Upper lobe of left lung (tissue), 6 donors: ENCODE data around the gene EML4. TPM values are rescaled to one million over a fixed set of nuclear protein-coding genes. Genes with fewer than 3 reads are reported as not detected.
"Not testable (repeated sequence)": the region's sequence is repeated elsewhere in the genome, so short reads cannot be mapped to it uniquely, and the experiment has no call there.

ENCODE experiments used
- ATAC-seq, 2 donors: fragments of 200-7000 bp; cut with Tn5 transposase; one replicate each; pipeline ENCODE4 v1.9.1; 2022; ENCODE audit warnings: mild to moderate bottlenecking in 2 of 2, moderate library complexity in 2 of 2; ENCODE audit not compliant: low FRiP score in 2 of 2
- DNase-seq, 2 donors: peaks; one replicate each; pipeline ENCODE4 v3.0.0-alpha.2; 2019 to 2020
- H3K27ac ChIP-seq, 4 donors: fragments of 200-600 bp; sonication (generic); one replicate each; pipeline ENCODE4 v1.5.1; 2016 to 2019
- H3K27me3 ChIP-seq, 4 donors: fragments of 200-600 bp; sonication (generic); one replicate each; pipeline ENCODE4 v1.5.1; 2017 to 2019
- H3K36me3 ChIP-seq, 4 donors: fragments of 200-600 bp; sonication (generic); one replicate each; pipeline ENCODE4 v1.5.1; 2016 to 2019
- H3K4me1 ChIP-seq, 4 donors: fragments of 200-600 bp; sonication (generic); one replicate each; pipeline ENCODE4 v1.5.1; 2018 to 2019
- H3K4me3 ChIP-seq, 4 donors: fragments of 200-600 bp; sonication (generic); one replicate each; pipeline ENCODE4 v1.5.1; 2017 to 2019; ENCODE audit warnings: mild to moderate bottlenecking in 2 of 4, moderate library complexity in 1 of 4
- H3K9me3 ChIP-seq, 4 donors: fragments of 200-600 bp; sonication (generic); one replicate each; pipeline ENCODE4 v1.5.1; 2018 to 2019
- EP300 ChIP-seq, 4 donors: sonication (generic); formaldehyde crosslinking; IDR thresholded peaks; one replicate each; pipeline ENCODE4 v1.5.1; 2017; ENCODE audit warnings: antibody characterized with exemption in 4 of 4, control low read depth in 2 of 4
- POLR2A ChIP-seq, 4 donors: fragments of 450-650 bp; IDR thresholded peaks; one replicate each; pipeline ENCODE4 v1.5.1; 2016 to 2017; ENCODE audit warnings: antibody characterized with exemption in 4 of 4, mild to moderate bottlenecking in 2 of 4
- POLR2AphosphoS5 ChIP-seq, 2 donors: sonication (generic); formaldehyde crosslinking; IDR thresholded peaks; one replicate each; pipeline ENCODE4 v1.5.1; 2017; ENCODE audit warnings: antibody characterized with exemption in 2 of 2
- WGBS, 2 donors: methylation state at CpG; one replicate each; pipeline ENCODE4 v1.1.5; 2017 to 2018; 5-methylcytosine and 5-hydroxymethylcytosine counted together
- total RNA-seq, 6 donors: library from RNA; depleted of rRNA in 4 of 6; stranded (reverse); fragments of >200 nt in 4 of 6; gene quantifications; one replicate each; pipeline versions ENCODE4 v1.1.0 to v1.2.1, GENCODE V29; 2016 to 2021
- TF ChIP-seq, protein P1 (sequence below), 6 experiments: fragments of 450-650 bp in 4 of 6; fragments of 200-600 bp in 2 of 6; sonication (generic) in 2 of 6; IDR thresholded peaks; one replicate each; pipeline ENCODE4 v1.5.1; 2016 to 2019; ENCODE audit warnings: antibody characterized with exemption in 6 of 6
- donor health status: DM: no; HTN: no; CAD: no; lungs with moderate emphysema.
- donor health status: DM: no; HTN: yes; CAD: no; lungs with severe emphysema.

Gene EML4
- total RNA-seq, 6 donors from 2014 or later = 42.7 to 96.9 (median 62.0) TPM

DNA sequence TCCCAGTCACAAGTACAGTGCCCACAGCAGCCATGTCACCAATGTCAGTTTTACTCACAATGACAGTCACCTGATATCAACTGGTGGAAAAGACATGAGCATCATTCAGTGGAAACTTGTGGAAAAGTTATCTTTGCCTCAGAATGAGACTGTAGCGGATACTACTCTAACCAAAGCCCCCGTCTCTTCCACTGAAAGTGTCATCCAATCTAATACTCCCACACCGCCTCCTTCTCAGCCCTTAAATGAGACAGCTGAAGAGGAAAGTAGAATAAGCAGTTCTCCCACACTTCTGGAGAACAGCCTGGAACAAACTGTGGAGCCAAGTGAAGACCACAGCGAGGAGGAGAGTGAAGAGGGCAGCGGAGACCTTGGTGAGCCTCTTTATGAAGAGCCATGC, 160.6 kb downstream of the EML4 start:
- DNase-seq (no peak), ATAC-seq (no peak)
- Histone ChIP-seq H3K27ac (no peak overlapping the region), H3K27me3 (no peaks in the 10 kb centered on the region), H3K36me3 (peaks cover 0 to 79% (median 21%) of the 10 kb centered on the region in 4 donors), H3K4me1 (no peaks in the 10 kb centered on the region), H3K9me3 (no peaks in the 10 kb centered on the region), H3K4me3 (no peak overlapping the region)
- WGBS, 2 donors = 95 to 97% methylated on average over 5 of the region's 5 CpGs
- TF ChIP-seq POLR2A (IDR thresholded peaks at IDR 0.05) = no peak

DNA sequence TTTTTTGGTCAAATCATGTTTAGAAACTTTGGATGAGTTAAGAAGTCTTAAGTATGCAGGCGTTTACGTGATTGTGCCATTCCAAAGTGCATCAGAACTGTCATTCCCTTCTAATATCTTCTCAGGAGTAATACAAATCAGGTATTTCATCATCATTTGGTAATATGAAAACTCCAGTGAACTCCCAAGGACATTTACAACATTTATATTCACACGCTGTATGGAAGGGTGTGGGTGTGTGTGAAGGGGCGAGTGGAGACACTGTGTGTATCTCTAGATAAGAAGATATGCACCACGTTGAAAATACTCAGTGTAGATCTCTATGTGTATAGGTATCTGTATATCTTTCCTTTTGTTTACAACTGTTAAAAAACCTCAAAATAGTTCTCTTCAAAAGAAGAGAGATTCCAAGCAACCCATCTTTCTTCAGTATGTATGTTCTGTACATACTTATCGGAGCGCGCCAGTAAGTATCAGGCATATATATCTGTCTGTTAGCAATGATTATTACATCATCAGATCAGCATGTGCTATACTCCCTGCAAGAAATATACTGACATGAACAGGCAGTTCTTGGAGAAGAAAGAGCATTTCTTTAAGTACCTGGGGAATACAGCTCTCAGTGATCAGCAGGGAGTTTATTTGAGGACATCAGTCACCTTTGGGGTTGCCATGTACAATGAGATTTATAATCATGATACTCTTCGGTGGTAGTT, 162.6 kb downstream of the EML4 start:
- Histone ChIP-seq H3K4me3 (no peak overlapping the region), H3K27ac (no peak overlapping the region), H3K9me3 (no peaks in the 10 kb centered on the region), H3K4me1 (no peaks in the 10 kb centered on the region), H3K27me3 (no peaks in the 10 kb centered on the region), H3K36me3 (peaks cover 0 to 83% (median 23%) of the 10 kb centered on the region in 4 donors)
- ATAC-seq (no peak), DNase-seq (no peak)
- WGBS, 2 donors = 88% methylated on average over 9 of the region's 9 CpGs
- no peak for TF ChIP-seq POLR2A (IDR thresholded peaks at IDR 0.05)
- no peak for TF ChIP-seq POLR2AphosphoS5 (IDR thresholded peaks at IDR 0.05)
- TF ChIP-seq, protein P1, sequence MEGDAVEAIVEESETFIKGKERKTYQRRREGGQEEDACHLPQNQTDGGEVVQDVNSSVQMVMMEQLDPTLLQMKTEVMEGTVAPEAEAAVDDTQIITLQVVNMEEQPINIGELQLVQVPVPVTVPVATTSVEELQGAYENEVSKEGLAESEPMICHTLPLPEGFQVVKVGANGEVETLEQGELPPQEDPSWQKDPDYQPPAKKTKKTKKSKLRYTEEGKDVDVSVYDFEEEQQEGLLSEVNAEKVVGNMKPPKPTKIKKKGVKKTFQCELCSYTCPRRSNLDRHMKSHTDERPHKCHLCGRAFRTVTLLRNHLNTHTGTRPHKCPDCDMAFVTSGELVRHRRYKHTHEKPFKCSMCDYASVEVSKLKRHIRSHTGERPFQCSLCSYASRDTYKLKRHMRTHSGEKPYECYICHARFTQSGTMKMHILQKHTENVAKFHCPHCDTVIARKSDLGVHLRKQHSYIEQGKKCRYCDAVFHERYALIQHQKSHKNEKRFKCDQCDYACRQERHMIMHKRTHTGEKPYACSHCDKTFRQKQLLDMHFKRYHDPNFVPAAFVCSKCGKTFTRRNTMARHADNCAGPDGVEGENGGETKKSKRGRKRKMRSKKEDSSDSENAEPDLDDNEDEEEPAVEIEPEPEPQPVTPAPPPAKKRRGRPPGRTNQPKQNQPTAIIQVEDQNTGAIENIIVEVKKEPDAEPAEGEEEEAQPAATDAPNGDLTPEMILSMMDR (IDR thresholded peaks at IDR 0.05) = no peak
- no peak for TF ChIP-seq EP300 (IDR thresholded peaks at IDR 0.05)

DNA sequence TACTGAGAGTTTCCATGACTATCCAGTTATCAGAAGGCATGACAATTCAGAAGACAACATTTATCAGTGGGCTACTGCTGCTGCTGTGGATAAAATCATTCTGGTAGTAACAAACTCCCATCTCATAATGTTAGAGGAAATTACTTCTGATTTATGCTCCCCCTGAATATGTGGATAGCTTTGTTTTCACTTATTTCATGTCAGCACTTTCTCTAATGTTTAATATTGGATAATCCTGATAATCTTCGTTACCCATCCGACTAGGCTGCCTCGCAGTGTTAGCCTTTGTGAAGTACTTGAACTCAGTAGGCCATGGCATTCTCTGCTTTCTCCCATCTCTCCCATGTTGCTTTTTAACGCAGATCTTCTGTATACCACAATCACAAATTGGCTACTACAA, 163.4 kb downstream of the EML4 start:
- H3K36me3 ChIP-seq = peaks cover 0 to 85% (median 23%) of the 10 kb centered on the region in 4 donors

DNA sequence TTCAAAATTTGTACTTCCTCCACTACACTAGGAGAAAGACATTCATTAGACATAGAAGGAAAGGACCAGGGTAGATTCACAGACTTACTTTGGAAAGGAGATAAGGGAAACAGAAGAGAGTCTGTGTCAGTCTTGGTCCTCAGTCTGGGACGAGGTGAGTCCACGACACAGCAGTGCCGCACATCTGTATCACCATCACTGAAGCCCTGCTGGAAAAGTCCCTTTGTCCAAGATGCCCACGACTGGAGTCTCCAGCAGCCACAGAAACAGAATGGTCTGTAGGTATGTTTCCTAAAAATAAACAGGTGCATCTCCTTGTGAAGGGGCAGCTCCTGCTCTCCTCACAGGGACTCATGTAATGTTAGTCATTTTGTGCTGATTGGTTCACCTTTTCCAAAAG, 164.4 kb downstream of the EML4 start:
- ATAC-seq (no peak), DNase-seq (no peak)
- Histone ChIP-seq H3K27me3 (no peaks in the 10 kb centered on the region), H3K4me1 (no peaks in the 10 kb centered on the region), H3K27ac (no peak overlapping the region), H3K36me3 (peaks cover 0 to 93% (median 26%) of the 10 kb centered on the region in 4 donors), H3K4me3 (no peak overlapping the region), H3K9me3 (no peaks in the 10 kb centered on the region)
- 94 to 97% methylated on average over 4 of the region's 4 CpGs for WGBS, 2 donors
- TF ChIP-seq, protein P1 (IDR thresholded peaks at IDR 0.05) = no peak

More for the DNA sequence above, 163.4 kb downstream of the EML4 start:
- 94 to 96% methylated on average over 4 of the region's 4 CpGs for WGBS, 2 donors
- H3K27me3 ChIP-seq = no peaks in the 10 kb centered on the region
- no peak for ATAC-seq
- no peak for DNase-seq
- no peak for TF ChIP-seq POLR2A (IDR thresholded peaks at IDR 0.05)
- no peak for TF ChIP-seq EP300 (IDR thresholded peaks at IDR 0.05)
- TF ChIP-seq, protein P1 (IDR thresholded peaks at IDR 0.05) = no peak
- TF ChIP-seq POLR2AphosphoS5 (IDR thresholded peaks at IDR 0.05) = no peak
- no peaks in the 10 kb centered on the region for H3K4me1 ChIP-seq
- H3K9me3 ChIP-seq = no peaks in the 10 kb centered on the region
- H3K27ac ChIP-seq = no peak overlapping the region
- no peak overlapping the region for H3K4me3 ChIP-seq

DNA sequence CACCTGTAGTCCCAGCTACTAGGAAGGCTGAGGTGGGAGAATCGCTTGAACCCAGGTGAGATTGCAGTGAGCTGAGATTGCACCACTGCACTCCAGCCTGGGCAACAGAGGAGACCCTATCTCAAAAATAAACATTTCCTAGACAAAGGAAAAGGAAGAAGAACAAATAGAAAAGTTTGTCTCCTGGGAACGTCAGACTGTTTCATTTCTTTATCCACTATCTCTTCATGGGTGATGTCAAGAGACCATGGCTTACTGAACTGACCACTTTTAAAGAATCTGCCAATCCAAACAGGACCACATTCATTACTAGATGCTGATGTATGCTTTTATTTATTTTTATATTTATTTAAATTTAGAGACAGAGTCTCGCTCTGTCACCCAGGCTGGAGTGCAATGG, 165.1 kb downstream of the EML4 start:
- 85 to 87% methylated on average over 3 of the region's 3 CpGs for WGBS, 2 donors
- Histone ChIP-seq H3K27ac (no peak overlapping the region), H3K4me1 (no peaks in the 10 kb centered on the region), H3K4me3 (no peak overlapping the region), H3K27me3 (no peaks in the 10 kb centered on the region), H3K36me3 (peaks cover 0 to 90% (median 26%) of the 10 kb centered on the region in 4 donors), H3K9me3 (no peaks in the 10 kb centered on the region)
- no peak for ATAC-seq
- TF ChIP-seq, protein P1 (IDR thresholded peaks at IDR 0.05) = no peak
- TF ChIP-seq POLR2AphosphoS5 (IDR thresholded peaks at IDR 0.05) (no peak), EP300 (IDR thresholded peaks at IDR 0.05) (no peak), POLR2A (IDR thresholded peaks at IDR 0.05) (no peak)
- DNase-seq = no peak

DNA sequence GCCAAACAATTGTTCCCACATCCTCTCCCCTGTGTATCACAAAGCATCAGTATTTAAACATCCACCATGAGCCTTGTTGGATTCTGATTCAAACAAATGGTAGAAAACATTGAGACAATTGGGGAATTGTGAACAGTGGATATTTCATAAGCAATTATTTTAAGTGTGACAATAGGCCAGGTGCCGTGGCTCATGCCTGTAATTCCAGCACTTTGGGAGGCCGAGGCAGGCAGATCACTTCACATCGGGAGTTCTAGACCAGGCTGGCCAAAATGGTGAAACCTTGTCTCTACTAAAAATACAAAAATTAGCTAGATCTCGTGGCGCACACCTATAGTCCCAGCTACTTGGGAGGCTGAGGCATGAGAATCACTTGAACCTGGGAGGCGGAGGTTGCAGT, 165.7 kb downstream of the EML4 start:
- peaks cover 0 to 83% (median 23%) of the 10 kb centered on the region in 4 donors for H3K36me3 ChIP-seq
- 95 to 98% methylated on average over 6 of the region's 6 CpGs for WGBS, 2 donors

More for the DNA sequence above, 165.7 kb downstream of the EML4 start:
- not testable (repeated sequence) for H3K4me1 ChIP-seq, H3K27me3 ChIP-seq, H3K4me3 ChIP-seq, ATAC-seq, H3K9me3 ChIP-seq, DNase-seq, H3K27ac ChIP-seq
